Measurements from ENCODE around the gene TAF8.

- TF ChIP-seq CTCF (conservative IDR thresholded peaks at IDR 0.05; ENCODE audit: low read depth, low read length) = no peak
- TF ChIP-seq EZH2 (IDR thresholded peaks at IDR 0.05; ENCODE audit: low read length, unreplicated experiment) = no peak
These were observed 3.3 kb downstream of the TAF8 start for GRCh38 chr6:42053601-42054000.

Data from PC-3 (cell line).